GM12865 (cell line): ENCODE measurements around the gene KDM5A.

Source experiments
- DNase-seq: peaks from one replicate; pipeline ENCODE4 v3.0.0; 2010; ENCODE audit warnings: low read depth
- H3K4me3 ChIP-seq: 2 replicates; pipeline ENCODE4 v1.5.1; 2011; ENCODE audit warnings: mild to moderate bottlenecking, low read depth, low read length, control low read depth
- CTCF ChIP-seq: IDR thresholded peaks from 2 replicates; pipeline ENCODE4 v1.5.1; 2011; ENCODE audit warnings: low read length, control low read depth, low read depth, inconsistent platforms; ENCODE audit not compliant: insufficient read depth; ENCODE audit errors: missing control alignments

KDM5A gene

GRCh38 chr12:275812-276211 lies 113.3 kb downstream of the KDM5A start:
- H3K4me3 ChIP-seq: no peak overlapping the region
- TF ChIP-seq CTCF: no peak
- DNase-seq: no peak

- H3K4me3 ChIP-seq: no peak overlapping the region
- DNase-seq: no peak
- no peak for TF ChIP-seq CTCF
These were observed 115.7 kb downstream of the KDM5A start for GRCh38 chr12:273382-273781.

- H3K4me3 ChIP-seq: no peak overlapping the region
- TF ChIP-seq CTCF: no peak
- no peak for DNase-seq
These were observed 116.2 kb downstream of the KDM5A start for GRCh38 chr12:272942-273341.

GRCh38 chr12:271161-271560 lies 118.0 kb downstream of the KDM5A start:
- no peak for DNase-seq
- H3K4me3 ChIP-seq: no peak overlapping the region
- TF ChIP-seq CTCF: no peak

GRCh38 chr12:269191-269590 lies 119.9 kb downstream of the KDM5A start:
- H3K4me3 ChIP-seq: no peak overlapping the region
- no peak for DNase-seq
- no peak for TF ChIP-seq CTCF

GRCh38 chr12:268483-268840 lies 120.7 kb downstream of the KDM5A start:
- no peak overlapping the region for H3K4me3 ChIP-seq
- no peak for DNase-seq
- TF ChIP-seq CTCF: no peak

GRCh38 chr12:267581-268482 lies 121.3 kb downstream of the KDM5A start:
- DNase-seq: no peak
- TF ChIP-seq CTCF: no peak
- no peak overlapping the region for H3K4me3 ChIP-seq
